Endothelial cell (in vitro differentiated cells): ENCODE results near the gene CCDC28A. TPM values are rescaled to one million over a fixed set of nuclear protein-coding genes. Genes with fewer than 3 reads are reported as not detected.

Experiments
- DNase-seq: peaks from one replicate; pipeline ENCODE4 v3.0.0; 2021; ENCODE audit warnings: low spot score
- H3K27ac Mint-ChIP-seq: one replicate; pipeline ENCODE4 v1.8.0; 2021; ENCODE audit warnings: mixed read lengths, inconsistent platforms; ENCODE audit not compliant: unreplicated experiment
- H3K27me3 Mint-ChIP-seq: one replicate; pipeline ENCODE4 v1.8.0; 2021; ENCODE audit warnings: mild to moderate bottlenecking, moderate library complexity, mixed read lengths, inconsistent platforms; ENCODE audit not compliant: unreplicated experiment
- H3K36me3 Mint-ChIP-seq: one replicate; pipeline ENCODE4 v1.8.0; 2021; ENCODE audit warnings: mild to moderate bottlenecking, low read depth, mixed read lengths, inconsistent platforms; ENCODE audit not compliant: unreplicated experiment
- H3K4me1 Mint-ChIP-seq: one replicate; pipeline ENCODE4 v1.8.0; 2021; ENCODE audit warnings: mild to moderate bottlenecking, mixed read lengths, inconsistent platforms; ENCODE audit not compliant: unreplicated experiment
- H3K4me3 Mint-ChIP-seq: one replicate; pipeline ENCODE4 v1.8.0; 2021; ENCODE audit warnings: mild to moderate bottlenecking, mixed read lengths, inconsistent platforms; ENCODE audit not compliant: unreplicated experiment
- H3K9me3 Mint-ChIP-seq: one replicate; pipeline ENCODE4 v1.8.0; 2021; ENCODE audit warnings: mixed read lengths, inconsistent platforms; ENCODE audit not compliant: unreplicated experiment
- total RNA-seq: library from RNA; stranded (reverse); fragmentation: NEBNext Ultra II Directional; extraction: Animal tissue kit (Norgen Biotek cat#: 25700); gene quantifications from one replicate; pipeline ENCODE4 v1.2.1, GENCODE V29; 2021; ENCODE audit not compliant: unreplicated experiment
- TF ChIP-seq, protein P1 (sequence below): fragments of 200-600 bp; sonication (generic); IDR thresholded peaks from one replicate; pipeline ENCODE4 v1.5.0; 2021; ENCODE audit warnings: antibody characterized with exemption; ENCODE audit not compliant: unreplicated experiment

CCDC28A gene
- total RNA-seq, 1 donor from 2014 or later, result 8.1 TPM

- TF ChIP-seq, protein P1, sequence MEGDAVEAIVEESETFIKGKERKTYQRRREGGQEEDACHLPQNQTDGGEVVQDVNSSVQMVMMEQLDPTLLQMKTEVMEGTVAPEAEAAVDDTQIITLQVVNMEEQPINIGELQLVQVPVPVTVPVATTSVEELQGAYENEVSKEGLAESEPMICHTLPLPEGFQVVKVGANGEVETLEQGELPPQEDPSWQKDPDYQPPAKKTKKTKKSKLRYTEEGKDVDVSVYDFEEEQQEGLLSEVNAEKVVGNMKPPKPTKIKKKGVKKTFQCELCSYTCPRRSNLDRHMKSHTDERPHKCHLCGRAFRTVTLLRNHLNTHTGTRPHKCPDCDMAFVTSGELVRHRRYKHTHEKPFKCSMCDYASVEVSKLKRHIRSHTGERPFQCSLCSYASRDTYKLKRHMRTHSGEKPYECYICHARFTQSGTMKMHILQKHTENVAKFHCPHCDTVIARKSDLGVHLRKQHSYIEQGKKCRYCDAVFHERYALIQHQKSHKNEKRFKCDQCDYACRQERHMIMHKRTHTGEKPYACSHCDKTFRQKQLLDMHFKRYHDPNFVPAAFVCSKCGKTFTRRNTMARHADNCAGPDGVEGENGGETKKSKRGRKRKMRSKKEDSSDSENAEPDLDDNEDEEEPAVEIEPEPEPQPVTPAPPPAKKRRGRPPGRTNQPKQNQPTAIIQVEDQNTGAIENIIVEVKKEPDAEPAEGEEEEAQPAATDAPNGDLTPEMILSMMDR, result no peak
- Mint-ChIP-seq H3K9me3 (no peaks in the 10 kb centered on the region), H3K36me3 (no peaks in the 10 kb centered on the region), H3K4me3 (no peak overlapping the region), H3K27ac (no peak overlapping the region), H3K27me3 (no peaks in the 10 kb centered on the region), H3K4me1 (peaks cover 3% of the 10 kb centered on the region)
- DNase-seq, result no peak
Observed at GRCh38 chr6:138787138-138787537, 13.6 kb downstream of the CCDC28A start.

DNA sequence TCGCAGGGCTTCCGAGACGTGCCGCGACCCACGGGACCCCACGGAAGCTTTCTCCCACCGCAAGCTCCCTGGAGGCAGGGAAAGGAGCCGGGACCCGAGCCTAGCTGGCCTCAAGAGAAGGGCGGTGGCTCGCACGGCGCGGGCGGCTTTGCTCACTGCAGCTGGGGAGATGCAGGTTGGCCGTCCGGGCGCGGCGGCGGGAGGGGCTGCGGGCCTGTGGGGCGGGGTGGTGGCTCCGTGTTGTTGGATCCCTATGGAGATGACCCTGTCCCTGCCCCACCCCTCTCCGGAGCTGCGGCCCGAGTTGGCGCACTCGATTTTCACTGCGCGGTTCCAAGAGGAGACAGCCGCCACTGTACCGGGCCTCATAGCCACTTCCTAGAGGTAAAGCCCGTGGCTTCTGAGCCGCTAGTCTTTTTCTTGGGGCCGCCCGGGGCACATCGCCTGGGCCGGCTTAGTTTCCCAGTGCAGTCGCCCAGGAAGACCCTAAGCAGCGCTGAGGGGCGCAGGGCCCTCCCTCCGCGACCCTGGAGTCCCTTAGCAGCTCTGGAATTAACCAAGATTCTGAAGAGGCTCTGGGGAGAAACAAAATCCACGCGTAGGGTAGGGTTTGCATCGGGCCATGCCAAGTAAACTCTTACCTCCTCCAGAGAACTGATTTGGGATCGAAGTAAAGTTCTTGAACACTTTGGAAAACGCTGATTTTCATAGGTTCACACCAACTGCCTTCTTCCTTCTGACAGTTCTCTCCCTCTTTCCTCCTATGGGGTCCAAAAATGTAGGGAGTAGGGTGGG lies 22.4 kb downstream of the CCDC28A start, which contains the start of gene ECT2L:
Gene ECT2L (plus strand): TSS at position 279 of the 795 bp plus-strand sequence. CDS start 17,188 bp downstream, outside the sequence.
- TF ChIP-seq, protein P1, result no peak
- Mint-ChIP-seq H3K27me3 (no peaks in the 10 kb centered on the region), H3K36me3 (no peaks in the 10 kb centered on the region), H3K4me1 (no peaks in the 10 kb centered on the region), H3K9me3 (no peaks in the 10 kb centered on the region), H3K27ac (peak within 1 kb of the TSS; percentile 14), H3K4me3 (no peak within 1 kb of the TSS)
- DNase-seq, result peak; percentile 52

DNA sequence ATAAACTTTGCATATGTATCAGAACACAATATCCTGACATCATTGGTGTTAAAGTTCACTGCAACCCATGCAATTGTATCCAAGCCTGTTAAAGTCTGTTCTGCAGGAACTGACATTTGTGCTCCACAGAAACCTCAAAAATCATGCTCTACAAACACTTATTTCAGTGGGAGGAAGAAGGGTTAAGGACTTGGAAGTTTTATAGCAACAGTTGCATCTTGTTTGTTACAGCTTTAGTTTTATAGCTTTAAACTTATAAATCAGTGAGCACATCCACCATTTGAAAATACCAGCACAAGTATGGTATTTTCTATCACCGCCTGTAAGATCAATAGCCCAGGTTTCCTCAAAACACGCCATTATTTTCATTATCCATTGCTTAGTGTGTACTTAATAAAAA lies 23.2 kb downstream of the CCDC28A start:
- H3K27ac Mint-ChIP-seq, result no peak overlapping the region

DNA sequence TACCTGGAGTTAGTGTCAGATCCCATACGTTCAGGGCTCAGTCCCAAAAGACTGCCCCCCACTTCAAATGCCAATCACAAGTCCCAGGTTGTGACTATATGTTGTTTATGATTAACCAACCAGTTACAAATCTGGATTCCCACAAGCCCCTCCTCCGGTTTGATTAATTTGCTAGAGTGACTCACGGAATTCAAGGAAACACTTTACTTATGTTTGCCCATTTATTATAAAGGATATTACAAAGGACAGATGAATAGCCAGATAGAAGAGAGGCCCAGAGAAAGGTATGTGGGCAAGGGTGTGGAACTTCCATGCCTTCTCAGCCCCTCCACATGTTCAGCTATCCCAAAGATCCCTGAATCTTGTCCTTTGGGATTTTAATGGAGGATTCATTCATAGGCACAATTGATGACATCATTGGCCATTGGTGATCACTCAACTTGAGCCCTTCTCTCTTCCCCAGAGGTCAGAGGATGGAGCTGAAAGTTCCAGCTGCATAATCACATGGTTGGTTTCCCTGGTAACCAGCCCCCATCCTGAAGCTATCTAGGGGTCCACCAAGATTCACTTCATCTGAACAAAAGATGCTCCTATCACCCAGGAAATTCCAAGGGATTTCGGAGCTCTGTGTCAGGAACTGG lies 24.4 kb downstream of the CCDC28A start:
- no peaks in the 10 kb centered on the region for H3K4me1 Mint-ChIP-seq
- no peaks in the 10 kb centered on the region for H3K36me3 Mint-ChIP-seq
- no peak for DNase-seq
- TF ChIP-seq, protein P1, result no peak
- no peaks in the 10 kb centered on the region for H3K27me3 Mint-ChIP-seq
- no peaks in the 10 kb centered on the region for H3K9me3 Mint-ChIP-seq
- no peak overlapping the region for H3K27ac Mint-ChIP-seq
- no peak overlapping the region for H3K4me3 Mint-ChIP-seq

More for the DNA sequence above, 23.2 kb downstream of the CCDC28A start:
- no peak overlapping the region for H3K4me3 Mint-ChIP-seq
- no peaks in the 10 kb centered on the region for H3K4me1 Mint-ChIP-seq
- no peaks in the 10 kb centered on the region for H3K27me3 Mint-ChIP-seq
- no peak for DNase-seq
- no peaks in the 10 kb centered on the region for H3K9me3 Mint-ChIP-seq
- no peaks in the 10 kb centered on the region for H3K36me3 Mint-ChIP-seq
- TF ChIP-seq, protein P1, result no peak
